Right lobe of liver (tissue), 4 donors: Measurements from ENCODE around the gene CBX2.

Source experiments
- CTCF ChIP-seq, 4 donors: fragments of 200-600 bp in 3 of 4; fragments of 450-650 bp in 1 of 4; IDR thresholded peaks; one replicate each; pipeline versions ENCODE4 v1.5.1 to v1.8.0; 2016 to 2022; ENCODE audit warnings: antibody characterized with exemption in 4 of 4, mild to moderate bottlenecking in 2 of 4
- POLR2A ChIP-seq: fragments of 450-650 bp; IDR thresholded peaks from one replicate; pipeline ENCODE4 v1.6.1; 2017; ENCODE audit warnings: antibody characterized with exemption, mild to moderate bottlenecking
- donor health status: DM: no; HTN: no; CAD: no.
- donor health status: DM: no; HTN: no; CAD: no.
- donor health status: DM: no; HTN: yes; CAD: no.

- TF ChIP-seq CTCF (IDR thresholded peaks at IDR 0.05) (no peak), POLR2A (no peak)
These were observed 8.1 kb upstream of the CBX2 start for GRCh38 chr17:79769570-79770506.
